ENCODE results near the gene DPEP3. TPM values are rescaled to one million over a fixed set of nuclear protein-coding genes. Genes with fewer than 3 reads are reported as not detected.

DPEP3 gene
- polyA plus RNA-seq, 1 donor from 2014 or later, result not detected

DNA sequence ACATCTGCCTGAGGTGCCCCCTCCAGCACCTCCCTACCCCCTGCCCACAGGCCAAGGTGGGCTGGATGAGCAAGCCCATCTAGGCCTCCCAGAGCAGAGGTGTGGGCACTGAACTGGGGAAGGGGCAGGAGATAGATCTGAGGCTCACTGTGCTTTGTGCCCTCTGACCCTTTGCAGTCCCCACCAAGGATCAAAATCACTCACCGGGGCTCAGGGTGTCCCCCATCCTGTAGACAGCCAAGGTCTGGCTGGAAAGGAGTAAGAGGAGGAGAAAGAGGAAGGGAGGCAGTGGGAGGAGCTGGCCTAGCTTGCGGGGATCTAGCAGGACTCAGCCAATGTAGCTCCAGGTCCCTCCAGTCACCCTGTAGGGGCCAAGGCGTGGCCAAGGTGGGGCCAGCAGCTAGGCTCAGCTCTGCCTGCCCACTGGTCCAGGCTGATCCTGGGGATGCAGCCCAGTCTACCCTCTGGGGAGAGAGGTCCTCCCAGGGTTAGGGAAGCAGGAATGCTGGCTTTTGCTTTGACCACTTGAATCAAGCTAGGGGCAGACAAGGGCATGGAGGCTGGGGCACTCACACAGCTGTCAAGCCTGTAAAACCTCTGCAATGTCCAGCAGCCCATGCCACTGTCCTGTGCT is 13.6 kb downstream of the DPEP3 start (continued):
- TF ChIP-seq RAD21 (conservative IDR thresholded peaks at IDR 0.05), result no peak

DNA sequence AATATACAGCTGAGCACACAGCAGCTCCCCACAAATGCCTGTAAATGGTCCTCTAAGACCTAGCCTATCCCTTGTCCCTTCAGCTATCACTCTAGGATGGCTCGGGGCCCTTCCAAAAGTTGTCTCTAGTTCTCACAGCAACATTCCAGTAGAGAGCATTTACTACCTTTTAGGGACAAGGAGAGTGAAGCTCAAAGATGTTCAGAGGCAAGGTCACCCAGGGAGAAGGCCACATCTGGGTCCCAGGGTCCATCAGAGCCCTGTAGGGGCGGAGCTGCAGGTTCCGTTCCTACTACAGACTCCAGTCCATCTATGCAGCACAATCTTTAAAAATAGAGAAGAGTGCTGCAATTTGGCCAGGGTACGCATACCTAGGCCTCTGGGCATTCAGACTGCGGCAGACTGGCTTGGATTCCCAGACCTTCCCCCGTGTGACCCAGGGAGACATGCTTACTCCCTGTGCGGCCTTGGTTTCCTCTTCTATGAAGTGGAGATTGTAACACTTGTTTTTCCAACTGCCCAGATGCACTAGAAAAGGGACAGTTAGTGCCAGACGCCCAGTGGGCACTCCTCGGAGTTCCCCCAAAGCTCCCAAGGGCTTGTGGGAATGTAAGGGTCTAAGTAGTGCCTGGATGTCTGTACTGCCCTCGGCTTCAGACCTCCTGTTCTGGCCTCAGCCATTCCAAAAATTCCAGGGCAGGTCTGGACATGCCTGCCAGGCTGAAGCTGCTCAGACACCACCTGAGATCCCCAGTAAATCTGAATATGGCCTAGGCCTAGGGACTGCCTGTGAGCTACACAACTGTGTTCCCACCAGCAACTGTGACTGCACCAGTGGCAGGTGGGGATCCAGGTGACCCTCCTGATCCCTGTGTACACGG is 14.4 kb downstream of the DPEP3 start:
- H3K36me3 ChIP-seq (ENCODE audit: insufficient read depth, low read length), result no peaks in the 10 kb centered on the region
- no peak overlapping the region for H3K9ac ChIP-seq (ENCODE audit: low read length)
- H2AFZ ChIP-seq (ENCODE audit: low read depth, low read length), result no peak overlapping the region
- no peaks in the 10 kb centered on the region for H3K79me2 ChIP-seq (replicated peaks; ENCODE audit: insufficient read depth, low read length)
- peaks cover 29% of the 10 kb centered on the region for H3K27me3 ChIP-seq (ENCODE audit: insufficient read depth, low read depth, low read length)
- H3K27ac ChIP-seq (ENCODE audit: low read length), result no peak overlapping the region
- TF ChIP-seq SMC3 (conservative IDR thresholded peaks at IDR 0.05; ENCODE audit: poor library complexity) (no peak), POLR2AphosphoS5 (IDR thresholded peaks at IDR 0.05) (no peak), MXI1 (conservative IDR thresholded peaks at IDR 0.05; ENCODE audit: poor library complexity, severe bottlenecking) (no peak), TAF1 (IDR thresholded peaks at IDR 0.05; ENCODE audit: low read depth) (no peak), RAD21 (conservative IDR thresholded peaks at IDR 0.05) (no peak), EZH2 (IDR thresholded peaks at IDR 0.05; ENCODE audit: borderline replicate concordance, insufficient read depth, low read length, poor library complexity, severe bottlenecking) (no peak), EP300 (conservative IDR thresholded peaks at IDR 0.05; ENCODE audit: poor library complexity, severe bottlenecking) (no peak)
- TF ChIP-seq, protein P1, sequence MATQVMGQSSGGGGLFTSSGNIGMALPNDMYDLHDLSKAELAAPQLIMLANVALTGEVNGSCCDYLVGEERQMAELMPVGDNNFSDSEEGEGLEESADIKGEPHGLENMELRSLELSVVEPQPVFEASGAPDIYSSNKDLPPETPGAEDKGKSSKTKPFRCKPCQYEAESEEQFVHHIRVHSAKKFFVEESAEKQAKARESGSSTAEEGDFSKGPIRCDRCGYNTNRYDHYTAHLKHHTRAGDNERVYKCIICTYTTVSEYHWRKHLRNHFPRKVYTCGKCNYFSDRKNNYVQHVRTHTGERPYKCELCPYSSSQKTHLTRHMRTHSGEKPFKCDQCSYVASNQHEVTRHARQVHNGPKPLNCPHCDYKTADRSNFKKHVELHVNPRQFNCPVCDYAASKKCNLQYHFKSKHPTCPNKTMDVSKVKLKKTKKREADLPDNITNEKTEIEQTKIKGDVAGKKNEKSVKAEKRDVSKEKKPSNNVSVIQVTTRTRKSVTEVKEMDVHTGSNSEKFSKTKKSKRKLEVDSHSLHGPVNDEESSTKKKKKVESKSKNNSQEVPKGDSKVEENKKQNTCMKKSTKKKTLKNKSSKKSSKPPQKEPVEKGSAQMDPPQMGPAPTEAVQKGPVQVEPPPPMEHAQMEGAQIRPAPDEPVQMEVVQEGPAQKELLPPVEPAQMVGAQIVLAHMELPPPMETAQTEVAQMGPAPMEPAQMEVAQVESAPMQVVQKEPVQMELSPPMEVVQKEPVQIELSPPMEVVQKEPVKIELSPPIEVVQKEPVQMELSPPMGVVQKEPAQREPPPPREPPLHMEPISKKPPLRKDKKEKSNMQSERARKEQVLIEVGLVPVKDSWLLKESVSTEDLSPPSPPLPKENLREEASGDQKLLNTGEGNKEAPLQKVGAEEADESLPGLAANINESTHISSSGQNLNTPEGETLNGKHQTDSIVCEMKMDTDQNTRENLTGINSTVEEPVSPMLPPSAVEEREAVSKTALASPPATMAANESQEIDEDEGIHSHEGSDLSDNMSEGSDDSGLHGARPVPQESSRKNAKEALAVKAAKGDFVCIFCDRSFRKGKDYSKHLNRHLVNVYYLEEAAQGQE (IDR thresholded peaks at IDR 0.05; ENCODE audit: borderline replicate concordance), result no peak
- TF ChIP-seq, protein P2, sequence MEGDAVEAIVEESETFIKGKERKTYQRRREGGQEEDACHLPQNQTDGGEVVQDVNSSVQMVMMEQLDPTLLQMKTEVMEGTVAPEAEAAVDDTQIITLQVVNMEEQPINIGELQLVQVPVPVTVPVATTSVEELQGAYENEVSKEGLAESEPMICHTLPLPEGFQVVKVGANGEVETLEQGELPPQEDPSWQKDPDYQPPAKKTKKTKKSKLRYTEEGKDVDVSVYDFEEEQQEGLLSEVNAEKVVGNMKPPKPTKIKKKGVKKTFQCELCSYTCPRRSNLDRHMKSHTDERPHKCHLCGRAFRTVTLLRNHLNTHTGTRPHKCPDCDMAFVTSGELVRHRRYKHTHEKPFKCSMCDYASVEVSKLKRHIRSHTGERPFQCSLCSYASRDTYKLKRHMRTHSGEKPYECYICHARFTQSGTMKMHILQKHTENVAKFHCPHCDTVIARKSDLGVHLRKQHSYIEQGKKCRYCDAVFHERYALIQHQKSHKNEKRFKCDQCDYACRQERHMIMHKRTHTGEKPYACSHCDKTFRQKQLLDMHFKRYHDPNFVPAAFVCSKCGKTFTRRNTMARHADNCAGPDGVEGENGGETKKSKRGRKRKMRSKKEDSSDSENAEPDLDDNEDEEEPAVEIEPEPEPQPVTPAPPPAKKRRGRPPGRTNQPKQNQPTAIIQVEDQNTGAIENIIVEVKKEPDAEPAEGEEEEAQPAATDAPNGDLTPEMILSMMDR (IDR thresholded peaks at IDR 0.05; ENCODE audit: poor library complexity, severe bottlenecking), result no peak
- H3K9me2 ChIP-seq (ENCODE audit: insufficient read depth, low read length), result no peaks in the 10 kb centered on the region
- H3F3A ChIP-seq (ENCODE audit: insufficient read depth, low read length, poor library complexity, severe bottlenecking), result no peaks in the 10 kb centered on the region
- no peaks in the 10 kb centered on the region for H3K9me3 ChIP-seq (ENCODE audit: low read length)
- no peak overlapping the region for H3K4me2 ChIP-seq (ENCODE audit: low read length)
- no peak overlapping the region for H3K4me3 ChIP-seq (ENCODE audit: low read length)
- no peaks in the 10 kb centered on the region for H4K20me1 ChIP-seq (ENCODE audit: insufficient read depth)

Measured in neural cell (in vitro differentiated cells).